BE2C (cell line): ENCODE measurements around the gene DEPDC1B.
"Not testable (repeated sequence)": the region's sequence is repeated elsewhere in the genome, so short reads cannot be mapped to it uniquely, and the experiment has no call there.

Experiments
- DNase-seq: peaks from one replicate; pipeline ENCODE4 v3.0.0-alpha.2; 2020
- H3K27me3 ChIP-seq: fragments of 250-450 bp; sonication (Bioruptor Pico); 2 replicates; pipeline ENCODE4 v1.5.1; 2020; ENCODE audit warnings: mild to moderate bottlenecking
- H3K36me3 ChIP-seq: fragments of 250-450 bp; sonication (Bioruptor Pico); 2 replicates; pipeline ENCODE4 v1.5.1; 2020; ENCODE audit warnings: mild to moderate bottlenecking
- H3K4me1 ChIP-seq: fragments of 250-450 bp; sonication (Bioruptor Pico); 2 replicates; pipeline ENCODE4 v1.5.1; 2020
- H3K4me3 ChIP-seq: 2 replicates; pipeline ENCODE4 v1.5.1; 2011; ENCODE audit warnings: low read depth, low read length
- H3K9me3 ChIP-seq: fragments of 250-450 bp; sonication (Bioruptor Pico); 2 replicates; pipeline ENCODE4 v1.5.1; 2020
- CTCF ChIP-seq: IDR thresholded peaks from 2 replicates; pipeline ENCODE4 v1.5.1; 2012; ENCODE audit warnings: mild to moderate bottlenecking, low read depth, low read length

The DEPDC1B gene

GRCh38 chr5:60634051-60634450 is 65.9 kb downstream of the DEPDC1B start:
- H3K4me1 ChIP-seq = no peaks in the 10 kb centered on the region
- no peak for DNase-seq
- H3K4me3 ChIP-seq = no peak overlapping the region
- H3K27me3 ChIP-seq = no peaks in the 10 kb centered on the region
- peaks cover 43% of the 10 kb centered on the region for H3K36me3 ChIP-seq
- H3K9me3 ChIP-seq = no peaks in the 10 kb centered on the region
- TF ChIP-seq CTCF = no peak

- Histone ChIP-seq H3K36me3 (peaks cover 43% of the 10 kb centered on the region), H3K4me3 (no peak overlapping the region), H3K4me1 (no peaks in the 10 kb centered on the region), H3K27me3 (no peaks in the 10 kb centered on the region), H3K9me3 (no peaks in the 10 kb centered on the region)
- no peak for DNase-seq
- no peak for TF ChIP-seq CTCF
Observed at GRCh38 chr5:60633341-60633740, 66.6 kb downstream of the DEPDC1B start.

- Histone ChIP-seq H3K9me3 (no peaks in the 10 kb centered on the region), H3K27me3 (no peaks in the 10 kb centered on the region), H3K4me1 (no peaks in the 10 kb centered on the region), H3K36me3 (peaks cover 36% of the 10 kb centered on the region), H3K4me3 (no peak overlapping the region)
- DNase-seq = no peak
- no peak for TF ChIP-seq CTCF
Observed at GRCh38 chr5:60632153-60632552, 67.8 kb downstream of the DEPDC1B start.

- no peak for DNase-seq
Observed at GRCh38 chr5:60630836-60631235, 69.1 kb downstream of the DEPDC1B start.

GRCh38 chr5:60630179-60630578 is 69.8 kb downstream of the DEPDC1B start:
- H3K36me3 ChIP-seq = peaks cover 34% of the 10 kb centered on the region
- no peak for TF ChIP-seq CTCF
- H3K4me3 ChIP-seq = no peak overlapping the region
- no peak for DNase-seq
- no peaks in the 10 kb centered on the region for H3K27me3 ChIP-seq
- H3K9me3 ChIP-seq = no peaks in the 10 kb centered on the region
- no peaks in the 10 kb centered on the region for H3K4me1 ChIP-seq

More at GRCh38 chr5:60630836-60631235, 69.1 kb downstream of the DEPDC1B start:
- no peaks in the 10 kb centered on the region for H3K27me3 ChIP-seq
- no peaks in the 10 kb centered on the region for H3K4me1 ChIP-seq
- no peaks in the 10 kb centered on the region for H3K9me3 ChIP-seq
- peaks cover 35% of the 10 kb centered on the region for H3K36me3 ChIP-seq
- TF ChIP-seq CTCF = no peak
- no peak overlapping the region for H3K4me3 ChIP-seq

GRCh38 chr5:60624875-60625274 is 75.1 kb downstream of the DEPDC1B start:
- not testable (repeated sequence) for H3K4me3 ChIP-seq, H3K4me1 ChIP-seq, DNase-seq, H3K27me3 ChIP-seq, H3K9me3 ChIP-seq, H3K36me3 ChIP-seq

- not testable (repeated sequence) for H3K4me3 ChIP-seq, DNase-seq, H3K4me1 ChIP-seq, H3K9me3 ChIP-seq, H3K36me3 ChIP-seq, H3K27me3 ChIP-seq
Observed at GRCh38 chr5:60620752-60621151, 79.2 kb downstream of the DEPDC1B start.
